Large intestine (tissue), 12 donors: ENCODE measurements around the gene AOC2. TPM values are rescaled to one million over a fixed set of nuclear protein-coding genes. Genes with fewer than 3 reads are reported as not detected.

Source experiments
- DNase-seq, 2 donors: peaks; one replicate each; pipeline versions ENCODE4 v3.0.0 to v3.0.0-alpha.2; 2013
- H3K27ac ChIP-seq: one replicate; pipeline ENCODE4 v1.5.1; 2013; ENCODE audit warnings: low read length
- H3K27me3 ChIP-seq: 2 replicates; pipeline ENCODE4 v1.6.1; 2013; ENCODE audit warnings: low read length; ENCODE audit not compliant: control insufficient read depth, insufficient read depth
- H3K36me3 ChIP-seq: 2 replicates; pipeline ENCODE4 v1.6.1; 2013; ENCODE audit warnings: low read length; ENCODE audit not compliant: control insufficient read depth, insufficient read depth
- H3K4me1 ChIP-seq: one replicate; pipeline ENCODE4 v1.6.1; 2013; ENCODE audit warnings: low read length; ENCODE audit not compliant: control insufficient read depth, insufficient read depth
- H3K4me3 ChIP-seq: one replicate; pipeline ENCODE4 v1.5.1; 2013; ENCODE audit warnings: low read length
- H3K9me3 ChIP-seq: one replicate; pipeline ENCODE4 v1.6.1; 2013; ENCODE audit warnings: mild to moderate bottlenecking, low read depth, low read length, moderate library complexity; ENCODE audit not compliant: control insufficient read depth
- WGBS: methylation state at CpG from one replicate; pipeline ENCODE4 v1.1.5; 2013; ENCODE audit warnings: low lambda C conversion rate; ENCODE audit not compliant: insufficient coverage; 5-methylcytosine and 5-hydroxymethylcytosine counted together
- long read RNA-seq, 11 donors: transcript quantifications; one replicate each; lab custom pipeline, GENCODE V29; 2026
- polyA plus RNA-seq: library from polyadenylated mRNA; unstranded; fragments of 120-200 nt; gene quantifications from one replicate; pipeline ENCODE4 v1.2.1, GENCODE V29; 2013

The AOC2 gene, protein sequence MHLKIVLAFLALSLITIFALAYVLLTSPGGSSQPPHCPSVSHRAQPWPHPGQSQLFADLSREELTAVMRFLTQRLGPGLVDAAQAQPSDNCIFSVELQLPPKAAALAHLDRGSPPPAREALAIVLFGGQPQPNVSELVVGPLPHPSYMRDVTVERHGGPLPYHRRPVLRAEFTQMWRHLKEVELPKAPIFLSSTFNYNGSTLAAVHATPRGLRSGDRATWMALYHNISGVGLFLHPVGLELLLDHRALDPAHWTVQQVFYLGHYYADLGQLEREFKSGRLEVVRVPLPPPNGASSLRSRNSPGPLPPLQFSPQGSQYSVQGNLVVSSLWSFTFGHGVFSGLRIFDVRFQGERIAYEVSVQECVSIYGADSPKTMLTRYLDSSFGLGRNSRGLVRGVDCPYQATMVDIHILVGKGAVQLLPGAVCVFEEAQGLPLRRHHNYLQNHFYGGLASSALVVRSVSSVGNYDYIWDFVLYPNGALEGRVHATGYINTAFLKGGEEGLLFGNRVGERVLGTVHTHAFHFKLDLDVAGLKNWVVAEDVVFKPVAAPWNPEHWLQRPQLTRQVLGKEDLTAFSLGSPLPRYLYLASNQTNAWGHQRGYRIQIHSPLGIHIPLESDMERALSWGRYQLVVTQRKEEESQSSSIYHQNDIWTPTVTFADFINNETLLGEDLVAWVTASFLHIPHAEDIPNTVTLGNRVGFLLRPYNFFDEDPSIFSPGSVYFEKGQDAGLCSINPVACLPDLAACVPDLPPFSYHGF
- polyA plus RNA-seq, result 1.2 TPM
- long read RNA-seq, donor 1, result 0 reads
- long read RNA-seq, donor 2, result 0 reads
- long read RNA-seq, donor 3, result 0 reads
- long read RNA-seq, donor 4, result 0 reads
- long read RNA-seq, donor 5, partial matches to known transcripts, result 0 of 1 reads
- long read RNA-seq, donor 5, other reads (novel, unspliced or antisense), result 0 of 1 reads
- long read RNA-seq, donor 6, result 0 reads
- long read RNA-seq, donor 7, result 0 reads
- long read RNA-seq, donor 8, result 0 reads
- long read RNA-seq, donor 9, result 0 reads
- long read RNA-seq, donor 10, partial matches to known transcripts, result 0 of 1 reads
- long read RNA-seq, donor 10, other reads (novel, unspliced or antisense), result 0 of 1 reads
- long read RNA-seq, donor 11, result 0 reads

DNA sequence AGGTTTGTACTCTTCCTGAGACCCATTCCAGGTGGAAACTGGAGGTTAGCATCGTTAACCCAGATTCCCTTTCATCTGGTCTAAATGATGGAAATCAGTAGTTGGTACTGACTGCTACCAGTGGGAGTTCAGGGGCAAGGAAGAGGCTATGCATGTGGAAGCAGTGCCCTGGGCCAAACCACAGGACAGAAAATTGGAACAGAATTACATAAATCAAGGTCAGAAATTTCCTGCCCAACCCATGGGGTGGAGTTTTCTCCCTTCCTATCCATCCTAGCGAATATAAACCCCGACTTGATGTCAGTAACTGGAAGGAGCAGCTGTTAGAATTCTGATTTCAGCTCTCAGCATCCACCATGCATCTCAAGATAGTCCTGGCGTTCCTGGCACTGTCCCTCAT lies at the start of gene AOC2:
Gene AOC2, plus strand, starts transcription at position 310 of the 400 bp plus-strand sequence. Its CDS starts 47 bp downstream, at position 357.
- Histone ChIP-seq H3K27me3 (no peaks in the 10 kb centered on the region), H3K4me3 (no peak within 1 kb of the TSS), H3K4me1 (no peaks in the 10 kb centered on the region), H3K36me3 (peaks cover 51% of the 10 kb centered on the region), H3K27ac (no peak within 1 kb of the TSS), H3K9me3 (no peaks in the 10 kb centered on the region)
- no peak for DNase-seq
- WGBS, result no CpG with 5 or more reads among the region's 4 CpGs

DNA sequence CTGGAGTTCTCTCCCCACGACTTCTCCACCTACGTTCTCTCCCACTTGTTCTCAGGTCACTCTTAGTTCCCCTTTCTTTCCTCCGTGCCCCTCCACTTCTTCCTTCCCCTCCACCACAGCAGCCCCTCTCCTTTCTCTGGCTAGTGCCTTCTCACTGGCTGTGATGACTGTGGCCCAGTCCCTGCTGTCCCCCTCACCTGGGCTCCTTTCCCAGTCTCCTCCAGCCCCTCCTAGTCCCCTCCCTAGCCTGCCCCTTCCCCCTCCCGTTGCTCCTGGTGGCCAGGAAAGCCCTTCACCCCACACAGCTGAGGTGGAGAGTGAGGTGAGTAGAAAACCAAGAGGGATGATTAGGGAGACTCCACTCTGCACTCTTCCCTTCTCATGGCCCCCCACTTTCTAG lies 49.3 kb upstream of the AOC2 start:
- no peak for DNase-seq
- peaks cover 30% of the 10 kb centered on the region for H3K4me1 ChIP-seq
- peaks cover 20% of the 10 kb centered on the region for H3K36me3 ChIP-seq
- H3K4me3 ChIP-seq, result no peak overlapping the region
- H3K9me3 ChIP-seq, result peaks cover 3% of the 10 kb centered on the region
- H3K27me3 ChIP-seq, result no peaks in the 10 kb centered on the region
- WGBS, result 84% methylated on average over 3 of the region's 4 CpGs
- H3K27ac ChIP-seq, result no peak overlapping the region

DNA sequence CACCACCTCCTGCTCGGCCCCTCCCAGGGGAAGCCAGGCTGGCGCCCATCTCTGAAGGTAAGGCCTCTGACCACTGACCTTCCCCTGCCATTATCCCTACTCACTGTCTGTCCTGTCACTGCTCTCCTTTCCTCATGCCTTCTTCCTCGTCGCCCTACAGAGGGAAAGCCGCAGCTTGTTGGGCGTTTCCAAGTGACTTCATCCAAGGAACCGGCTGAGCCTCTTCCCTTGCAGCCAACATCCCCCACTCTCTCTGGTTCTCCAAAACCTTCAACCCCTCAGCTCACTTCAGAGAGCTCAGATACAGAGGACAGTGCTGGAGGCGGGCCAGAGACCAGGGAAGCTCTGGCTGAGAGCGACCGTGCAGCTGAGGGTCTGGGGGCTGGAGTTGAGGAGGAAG lies 48.9 kb upstream of the AOC2 start:
- H3K4me3 ChIP-seq, result no peak overlapping the region
- H3K36me3 ChIP-seq, result peaks cover 20% of the 10 kb centered on the region
- no peak for DNase-seq
- H3K9me3 ChIP-seq, result peaks cover 3% of the 10 kb centered on the region
- no CpG with 5 or more reads among the region's 10 CpGs for WGBS
- H3K27me3 ChIP-seq, result no peaks in the 10 kb centered on the region
- H3K27ac ChIP-seq, result no peak overlapping the region
- H3K4me1 ChIP-seq, result peaks cover 30% of the 10 kb centered on the region

DNA sequence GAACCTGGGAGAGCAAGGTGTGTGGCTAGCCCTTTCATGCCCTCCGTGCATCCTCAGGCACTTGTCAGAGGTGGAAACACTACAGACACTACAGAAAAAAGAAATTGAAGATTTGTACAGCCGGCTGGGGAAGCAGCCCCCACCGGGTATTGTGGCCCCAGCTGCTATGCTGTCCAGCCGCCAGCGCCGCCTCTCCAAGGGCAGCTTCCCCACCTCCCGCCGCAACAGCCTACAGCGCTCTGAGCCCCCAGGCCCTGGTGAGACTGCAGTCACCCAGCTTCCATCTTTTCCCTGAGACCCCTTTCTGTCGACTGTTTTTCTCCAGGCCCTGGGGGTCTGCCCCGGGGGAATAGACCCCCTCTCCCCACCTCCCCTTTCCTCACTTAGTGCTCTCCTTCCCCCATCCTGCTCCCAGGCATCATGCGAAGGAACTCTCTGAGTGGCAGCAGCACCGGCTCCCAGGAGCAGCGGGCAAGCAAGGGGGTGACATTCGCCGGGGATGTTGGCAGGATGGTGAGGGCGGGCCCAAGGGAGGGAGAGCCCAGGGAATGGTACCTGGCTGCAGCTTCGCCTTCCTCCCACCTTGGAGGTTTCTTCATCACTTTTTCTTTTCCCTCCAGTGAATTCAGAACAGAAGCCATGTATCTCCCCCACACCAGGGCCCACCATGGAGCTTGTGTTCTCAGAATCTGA lies 48.2 kb upstream of the AOC2 start:
- Histone ChIP-seq H3K4me1 (peaks cover 30% of the 10 kb centered on the region), H3K9me3 (peaks cover 3% of the 10 kb centered on the region), H3K4me3 (no peak overlapping the region), H3K27ac (peak overlapping the region; percentile 92), H3K36me3 (peaks cover 20% of the 10 kb centered on the region), H3K27me3 (no peaks in the 10 kb centered on the region)
- no peak for DNase-seq
- WGBS, result 100% methylated on average over 1 of the region's 18 CpGs

DNA sequence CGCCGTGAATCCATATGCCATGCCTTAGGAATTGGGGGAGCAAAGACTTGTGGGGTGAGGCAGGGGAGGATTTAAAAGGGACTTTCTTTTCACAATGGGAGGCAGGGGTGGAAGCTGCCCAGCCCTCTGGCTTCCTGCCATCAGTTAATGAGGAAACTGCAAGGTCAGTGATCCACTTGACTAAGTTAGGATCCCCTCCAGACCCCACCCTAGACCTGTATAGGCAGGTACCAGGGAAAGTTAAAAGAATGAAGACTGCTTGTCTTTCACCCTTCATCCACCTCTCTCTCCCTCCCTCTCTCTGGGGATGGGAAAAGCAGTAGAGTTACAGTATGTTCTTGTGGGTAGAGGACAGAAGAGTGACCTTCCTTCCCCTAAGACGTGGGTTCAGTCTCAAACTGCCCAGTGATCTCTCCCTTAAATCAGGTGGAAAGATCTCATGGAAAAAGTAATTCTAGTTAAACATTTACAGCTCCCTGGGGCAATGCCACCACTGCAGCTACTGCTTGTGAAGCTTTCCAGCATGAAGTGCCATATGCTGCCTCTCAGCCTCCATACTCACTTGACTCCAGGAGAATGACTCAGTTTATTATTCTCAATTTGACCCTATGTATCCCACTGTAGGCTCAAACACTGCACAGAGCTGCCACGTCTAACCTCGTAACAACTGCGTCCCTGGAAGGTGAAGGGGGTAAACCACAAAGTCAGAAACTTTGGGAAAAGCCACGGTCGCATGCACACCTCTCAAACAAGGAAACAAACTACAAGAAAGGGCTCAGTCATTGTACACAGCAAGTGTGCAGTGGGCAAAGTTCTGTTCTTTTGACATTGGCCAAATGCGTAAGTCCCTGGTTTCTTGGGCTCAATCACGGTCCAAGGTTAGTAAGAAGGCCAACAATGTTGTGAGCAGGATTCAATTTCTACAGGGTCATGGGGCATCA lies 47.0 kb upstream of the AOC2 start:
- peak overlapping the region; percentile 97 for H3K4me3 ChIP-seq
- peak; percentile 81 to 92 for DNase-seq
- peaks cover 30% of the 10 kb centered on the region for H3K4me1 ChIP-seq
- H3K27ac ChIP-seq, result peak overlapping the region; percentile 92
- no CpG with 5 or more reads among the region's 10 CpGs for WGBS
- H3K27me3 ChIP-seq, result no peaks in the 10 kb centered on the region
- H3K36me3 ChIP-seq, result peaks cover 20% of the 10 kb centered on the region
- H3K9me3 ChIP-seq, result peaks cover 3% of the 10 kb centered on the region

DNA sequence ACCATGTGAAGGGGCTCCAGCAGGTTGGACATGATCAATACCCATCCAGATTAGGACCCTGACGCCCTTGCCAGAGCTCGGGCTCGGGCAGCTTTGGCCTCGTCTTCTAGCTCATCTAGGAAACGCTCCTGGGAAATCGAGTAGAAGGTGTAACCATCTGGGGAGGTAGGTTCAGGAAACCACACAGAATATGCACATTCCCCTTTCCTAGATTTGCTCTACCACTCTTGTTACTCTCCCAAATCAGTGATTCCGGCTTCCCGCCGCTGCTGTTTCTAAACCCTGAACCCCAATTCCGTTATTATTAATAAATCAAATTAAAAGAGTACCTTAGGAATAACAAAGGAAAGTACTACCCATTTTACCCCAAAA lies 46.4 kb upstream of the AOC2 start:
- H3K4me3 ChIP-seq, result peak overlapping the region; percentile 97
- H3K4me1 ChIP-seq, result peaks cover 34% of the 10 kb centered on the region
- peaks cover 3% of the 10 kb centered on the region for H3K9me3 ChIP-seq
- peaks cover 20% of the 10 kb centered on the region for H3K36me3 ChIP-seq
- H3K27me3 ChIP-seq, result no peaks in the 10 kb centered on the region
- WGBS, result 19% methylated on average over 3 of the region's 10 CpGs
- DNase-seq, result no peak
- H3K27ac ChIP-seq, result peak overlapping the region; percentile 92

DNA sequence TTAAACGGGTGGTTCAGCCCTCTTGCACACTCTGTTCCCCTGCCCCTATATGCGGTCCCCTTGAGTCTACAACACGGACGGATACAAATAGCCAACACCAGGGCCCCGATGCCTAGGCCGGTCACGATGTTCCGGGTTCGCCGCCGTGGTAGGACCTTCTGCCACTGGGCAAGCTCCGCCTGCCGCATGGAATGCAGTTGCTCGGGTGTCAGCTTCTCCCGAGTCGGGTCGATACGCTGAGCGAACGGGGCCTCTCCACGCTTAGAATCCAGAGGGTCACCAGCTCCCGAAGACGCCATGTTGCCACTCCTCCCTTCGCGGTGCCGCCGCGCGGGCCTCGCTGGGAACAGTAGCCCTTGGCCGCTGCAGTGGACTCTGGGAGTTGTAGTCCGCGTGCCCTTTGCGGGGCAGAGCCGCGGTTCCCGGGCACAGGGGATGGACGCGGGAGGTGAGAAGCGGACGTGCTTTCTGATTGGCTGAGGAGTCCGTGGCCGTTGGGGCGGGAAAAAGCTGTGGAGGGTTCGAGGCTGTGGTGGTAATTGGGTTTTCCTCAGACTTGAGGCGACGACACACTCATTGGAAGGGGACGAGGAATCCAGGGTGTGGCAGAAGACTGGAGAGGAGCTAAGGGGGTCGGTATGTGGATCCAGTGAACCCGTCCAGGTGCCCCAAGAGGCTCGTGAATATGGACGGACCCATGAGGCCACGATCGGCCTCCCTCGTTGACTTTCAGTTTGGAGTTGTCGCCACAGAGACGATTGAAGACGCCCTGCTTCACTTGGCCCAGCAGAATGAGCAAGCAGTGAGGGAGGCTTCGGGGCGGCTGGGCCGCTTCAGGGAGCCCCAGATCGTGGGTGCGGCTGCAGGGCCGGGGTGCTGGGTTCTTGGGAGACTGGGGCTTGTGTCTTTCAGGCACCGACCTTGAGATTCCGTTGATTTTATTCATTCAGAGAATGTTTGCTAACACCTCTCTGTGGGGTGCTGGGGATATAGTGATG lies 45.7 kb upstream of the AOC2 start, which contains the start of the genes CNTD1 and COA3:
Gene CNTD1, plus strand, starts transcription at position 479 of the 998 bp plus-strand sequence. Its CDS starts 207 bp downstream, at position 686.
Gene COA3, minus strand, starts transcription at position 322 of the 998 bp plus-strand sequence. Its CDS starts 23 bp downstream, at position 299.
- H3K9me3 ChIP-seq, result peaks cover 3% of the 10 kb centered on the region
- no CpG with 5 or more reads among the region's 66 CpGs for WGBS
- peak; percentile 83 to 90 for DNase-seq

DNA sequence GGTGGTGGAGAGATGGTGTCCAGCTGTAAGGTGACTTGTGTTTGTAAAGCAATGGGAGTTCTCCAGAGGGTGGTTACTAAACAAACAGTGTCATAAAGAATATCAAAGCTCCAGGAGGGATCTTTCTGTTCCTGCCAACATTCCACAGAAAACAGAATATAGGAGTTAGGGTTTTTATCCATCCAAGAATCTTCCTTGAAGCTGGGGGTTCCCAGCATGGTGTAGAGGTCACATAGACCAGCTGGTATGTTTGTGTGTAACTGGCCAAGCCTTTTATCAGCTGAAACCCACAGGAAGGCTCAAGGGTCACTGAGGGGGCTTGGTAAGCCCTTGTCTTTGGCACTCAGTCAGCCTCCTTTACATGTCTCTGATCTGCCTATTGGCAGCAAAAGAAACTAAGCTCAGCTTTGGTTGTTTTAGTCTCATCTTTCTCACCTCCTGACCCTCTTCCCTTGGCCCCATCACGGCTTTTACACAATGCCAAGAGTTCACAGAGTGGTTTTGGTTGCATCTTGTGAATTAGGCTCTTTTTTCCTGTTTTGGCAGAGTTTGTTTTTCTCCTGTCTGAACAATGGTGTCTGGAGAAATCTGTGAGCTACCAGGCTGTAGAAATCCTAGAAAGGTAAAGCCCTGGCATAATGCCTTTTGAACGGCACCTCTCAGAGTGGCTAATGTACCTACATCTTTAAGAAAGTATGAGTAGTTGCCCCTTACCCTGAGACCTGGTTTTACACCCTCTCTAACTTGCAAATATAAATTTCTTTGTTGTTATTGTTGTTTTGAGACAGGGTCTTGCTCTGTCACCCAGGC lies 41.1 kb upstream of the AOC2 start:
- Histone ChIP-seq H3K9me3 (peaks cover 3% of the 10 kb centered on the region), H3K4me1 (peaks cover 41% of the 10 kb centered on the region), H3K27ac (peak overlapping the region; percentile 54), H3K36me3 (no peaks in the 10 kb centered on the region), H3K4me3 (no peak overlapping the region), H3K27me3 (no peaks in the 10 kb centered on the region)
- no peak for DNase-seq
- 40% methylated on average over 1 of the region's 2 CpGs for WGBS

More for the DNA sequence above, 45.7 kb upstream of the AOC2 start, which contains the start of the genes CNTD1 and COA3:
- Histone ChIP-seq H3K36me3 (peaks cover 20% of the 10 kb centered on the region), H3K27me3 (no peaks in the 10 kb centered on the region), H3K27ac (peak within 1 kb of the TSS; percentile 92), H3K4me1 (peaks cover 40% of the 10 kb centered on the region), H3K4me3 (peak within 1 kb of the TSS; percentile 97)
